GM21825 (cell line): ENCODE data around the gene LRRC63.
A peak's percentile ranks its signal among the peaks of the same experiment; 100 is the strongest.
"Not testable (repeated sequence)": the region's sequence is repeated elsewhere in the genome, so short reads cannot be mapped to it uniquely, and the experiment has no call there.

Source experiments
- ATAC-seq: cut with Tn5 transposase; IDR thresholded peaks from one replicate; pipeline ENCODE4 v1.9.1; 2021; ENCODE audit warnings: mild to moderate bottlenecking, moderate library complexity; ENCODE audit not compliant: unreplicated experiment

Gene LRRC63

DNA sequence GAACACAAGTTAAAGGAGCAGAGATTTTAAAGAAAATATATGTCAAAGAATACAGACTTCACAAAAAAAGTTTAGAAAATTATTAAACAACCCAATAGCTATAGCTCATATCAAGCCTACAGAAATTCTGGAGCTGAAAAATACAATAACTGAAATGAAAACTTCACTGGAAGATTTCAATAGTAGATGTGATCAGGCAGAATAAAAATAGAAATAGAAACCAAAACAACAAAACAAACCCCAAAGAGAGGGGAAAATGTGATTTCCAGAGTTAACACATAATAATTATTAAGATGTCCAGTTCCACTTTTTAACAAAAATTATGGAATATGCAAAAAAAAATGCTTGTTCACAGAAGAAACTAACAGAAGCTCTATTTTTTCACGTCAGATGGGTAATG, 23.6 kb downstream of the LRRC63 start:
- ATAC-seq: no peak

DNA sequence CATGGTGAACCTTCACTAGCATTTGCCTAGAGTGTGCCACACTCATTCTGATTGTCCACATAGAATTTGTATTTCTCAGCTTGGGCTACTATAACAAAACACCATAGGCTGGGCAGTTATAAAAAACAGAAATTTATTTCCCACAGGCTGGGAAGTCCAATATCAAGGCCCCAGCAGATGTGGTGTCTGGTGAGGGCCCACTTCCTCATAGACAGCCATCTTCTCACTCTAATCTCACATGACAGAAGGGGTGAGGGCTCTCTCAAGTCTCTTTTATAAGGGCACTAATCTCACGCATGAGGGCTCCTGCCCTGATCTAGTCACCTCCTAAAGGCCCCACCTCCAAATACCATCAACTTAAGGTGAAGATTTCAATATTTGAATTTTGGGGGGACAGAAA, 53.6 kb downstream of the LRRC63 start:
- no peak for ATAC-seq

DNA sequence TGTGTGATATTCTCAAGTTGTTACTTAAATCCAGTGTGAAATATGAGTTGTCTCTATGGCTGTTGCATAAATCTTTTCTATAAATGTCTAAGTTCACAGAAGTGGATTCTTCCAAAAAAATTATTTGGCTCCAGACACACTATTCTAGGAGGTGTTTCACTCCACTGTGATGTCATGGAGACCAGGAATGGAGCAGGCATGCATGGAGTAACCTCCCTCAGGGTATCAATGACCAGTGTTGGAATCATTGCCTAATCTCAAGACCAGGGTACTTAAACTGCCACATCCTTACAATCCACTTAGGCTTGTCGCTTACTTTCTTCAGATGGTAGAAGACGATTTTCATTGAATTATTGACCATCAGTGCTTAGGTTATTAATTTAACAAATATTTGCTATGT, 55.4 kb downstream of the LRRC63 start:
- no peak for ATAC-seq

DNA sequence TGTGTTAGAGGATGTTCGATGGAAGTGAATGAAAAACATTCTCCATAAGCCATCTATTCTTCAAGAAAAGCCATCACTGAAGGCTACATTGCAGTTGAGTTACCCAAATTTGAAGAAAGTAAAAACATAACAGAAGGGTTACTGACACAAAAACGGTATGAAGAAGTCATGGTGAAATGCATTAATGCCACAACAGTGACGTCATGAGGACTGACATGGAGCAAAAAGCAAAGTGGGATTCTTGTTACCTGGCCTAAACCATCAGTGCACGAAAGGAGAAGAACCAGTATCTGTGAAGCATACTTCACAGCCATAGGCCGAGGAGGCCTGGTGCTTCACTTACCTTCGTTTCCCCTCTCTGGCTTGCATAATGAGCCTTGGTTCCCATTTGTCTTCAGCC, 58.7 kb downstream of the LRRC63 start:
- ATAC-seq: no peak

DNA sequence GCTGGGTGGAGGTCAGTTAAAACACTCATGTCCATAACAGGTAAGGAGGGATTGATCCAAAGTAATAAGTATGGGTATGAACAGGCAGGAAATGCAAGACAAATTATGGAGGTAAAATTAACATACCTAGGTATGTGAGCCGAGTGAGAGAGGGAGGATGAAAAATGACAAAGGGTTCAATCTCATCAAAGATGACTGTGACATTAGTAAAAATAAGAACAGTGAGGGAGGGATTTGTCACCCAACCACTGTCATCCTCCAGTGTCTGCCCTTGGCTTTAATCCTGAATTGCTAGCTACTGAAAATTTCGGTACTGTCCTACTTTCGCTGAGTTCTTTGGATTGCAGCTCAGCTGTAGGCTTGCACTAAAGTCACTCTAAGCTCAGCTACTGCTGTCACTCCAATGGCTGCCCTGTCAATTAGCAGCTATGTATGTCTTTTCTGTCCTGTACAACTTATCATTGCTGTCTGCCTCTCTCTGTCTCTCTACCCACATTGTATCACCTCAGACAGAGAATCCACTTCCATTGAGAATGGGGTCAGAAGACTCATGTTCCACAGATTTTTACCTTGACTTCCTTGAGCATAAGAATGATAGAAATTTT, 62.5 kb downstream of the LRRC63 start:
- no peak for ATAC-seq

DNA sequence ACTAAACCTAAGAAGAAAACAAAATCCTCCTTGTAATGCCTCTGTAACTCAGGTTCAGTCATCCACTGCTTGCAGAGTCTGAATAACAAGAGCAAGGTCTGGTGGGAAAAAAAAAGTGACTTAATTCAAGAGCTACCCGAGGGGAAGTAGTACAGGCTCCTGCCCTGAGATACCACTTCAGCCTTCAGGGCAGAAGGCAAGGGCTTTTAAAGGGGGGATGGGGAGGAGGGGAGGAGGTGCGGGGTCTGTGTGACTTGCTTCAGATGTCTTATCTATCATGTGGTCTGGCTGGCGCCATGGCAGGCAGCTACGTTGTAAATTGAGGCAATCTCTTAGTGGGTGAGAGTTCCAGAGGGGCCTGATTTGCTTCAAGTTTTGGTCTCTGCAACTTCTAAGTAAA, 66.7 kb downstream of the LRRC63 start:
- ATAC-seq: no peak

DNA sequence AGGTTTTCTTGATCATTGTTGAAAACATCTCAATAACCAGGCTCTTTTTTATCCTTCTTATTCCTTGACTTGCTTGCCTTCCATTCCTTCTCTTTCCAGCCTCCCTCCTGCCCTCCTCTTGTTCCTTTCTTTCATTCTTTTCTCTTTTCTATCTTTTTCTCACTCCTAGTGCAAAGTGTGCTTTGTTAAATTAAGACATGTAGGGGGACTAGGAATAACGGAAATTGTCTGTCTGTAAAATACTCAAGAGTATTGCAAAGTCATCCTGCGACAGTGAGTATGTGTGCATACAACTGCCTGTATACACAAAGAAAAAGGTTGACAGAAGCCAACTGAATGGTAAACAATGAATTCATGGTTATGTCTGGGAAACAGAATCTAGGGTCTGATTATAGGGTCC, 70.1 kb downstream of the LRRC63 start:
- ATAC-seq: no peak

DNA sequence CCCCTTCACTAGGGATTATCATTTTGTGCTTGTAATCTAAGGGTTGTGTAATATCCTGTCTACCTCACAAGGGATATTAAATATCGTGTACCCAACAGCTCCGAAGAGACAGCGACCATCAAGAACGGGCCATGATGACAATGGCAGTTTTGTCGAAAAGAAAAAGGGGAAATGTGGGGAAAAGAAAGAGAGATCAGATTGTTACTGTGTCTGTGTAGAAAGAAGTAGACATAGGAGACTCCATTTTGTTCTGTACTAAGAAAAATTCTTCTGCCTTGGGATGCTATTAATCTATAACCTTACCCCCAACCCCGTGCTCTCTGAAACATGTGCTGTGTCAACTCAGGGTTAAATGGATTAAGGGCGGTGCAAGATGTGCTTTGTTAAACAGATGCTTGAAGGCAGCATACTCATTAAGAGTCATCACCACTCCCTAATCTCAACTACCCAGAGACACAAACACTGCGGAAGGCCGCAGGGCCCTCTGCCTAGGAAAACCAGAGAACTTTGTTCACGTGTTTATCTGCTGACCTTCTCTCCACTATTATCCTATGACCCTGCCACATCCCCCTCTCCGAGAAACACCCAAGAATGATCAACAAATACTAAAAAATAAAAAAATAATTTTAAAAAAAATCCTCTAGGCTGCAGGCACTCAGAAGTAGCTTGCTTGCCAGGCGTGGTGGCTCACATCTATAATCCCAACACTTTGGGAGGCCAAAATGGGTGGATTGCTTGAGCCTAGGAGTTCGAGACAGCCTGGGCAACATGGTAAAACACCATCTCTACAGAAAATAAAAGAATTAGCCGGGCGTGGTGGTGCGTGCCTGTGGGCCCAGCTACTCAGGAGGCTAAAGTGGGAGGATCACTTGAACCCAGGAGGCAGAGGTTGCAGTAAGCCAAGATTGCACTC, 72.4 kb downstream of the LRRC63 start:
- not testable (repeated sequence) for ATAC-seq

DNA sequence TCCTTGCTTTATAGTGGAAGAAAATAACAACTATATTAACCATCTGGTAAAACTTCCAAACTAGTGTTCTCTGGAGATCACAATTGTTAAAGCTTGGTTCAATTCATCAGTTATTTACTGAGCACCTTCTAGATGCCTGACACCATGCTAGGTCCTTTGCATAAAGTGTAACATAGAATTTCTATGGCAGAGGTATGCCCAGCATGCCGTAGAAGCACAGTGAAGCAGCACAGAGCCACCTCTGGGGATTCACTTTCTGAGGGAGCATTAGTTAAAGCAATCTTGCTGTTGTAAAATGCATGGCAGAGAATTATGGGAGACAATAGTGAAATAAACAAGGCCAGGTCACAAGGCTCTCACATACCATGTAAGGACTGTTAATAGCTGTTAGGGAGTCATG, 75.2 kb downstream of the LRRC63 start:
- ATAC-seq: no peak

DNA sequence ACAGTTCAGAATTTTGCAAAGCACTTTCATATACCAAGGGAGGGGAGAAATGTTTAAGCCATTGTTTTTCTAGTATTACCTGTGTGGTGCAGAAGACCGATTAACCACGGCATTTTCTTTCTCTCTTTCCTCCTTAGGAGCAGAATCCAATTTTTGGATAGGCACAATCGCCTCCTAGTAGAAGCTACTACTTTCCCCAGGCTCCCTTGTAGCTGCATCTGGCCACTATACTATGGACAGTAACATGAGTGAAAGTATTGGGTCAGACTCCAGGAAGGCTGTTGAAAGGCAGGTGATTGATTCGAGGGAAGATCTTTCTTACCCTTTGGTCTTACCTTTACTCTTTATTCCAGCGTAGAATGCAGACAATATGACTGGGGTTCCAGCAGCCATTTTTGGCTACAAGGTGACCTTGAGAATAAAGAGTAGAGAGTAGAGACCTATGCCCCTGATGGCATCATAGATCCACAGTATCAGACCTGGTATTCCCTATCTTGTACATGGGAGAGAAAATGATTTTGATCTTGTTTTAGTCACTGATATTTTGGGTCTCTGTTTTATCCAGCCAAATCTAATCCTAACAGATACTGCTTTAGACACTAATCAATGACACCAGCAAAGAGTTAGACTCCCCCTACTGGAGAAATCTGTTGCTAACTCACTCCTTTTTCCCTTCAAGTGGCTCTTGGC, 77.0 kb downstream of the LRRC63 start:
- no peak for ATAC-seq

DNA sequence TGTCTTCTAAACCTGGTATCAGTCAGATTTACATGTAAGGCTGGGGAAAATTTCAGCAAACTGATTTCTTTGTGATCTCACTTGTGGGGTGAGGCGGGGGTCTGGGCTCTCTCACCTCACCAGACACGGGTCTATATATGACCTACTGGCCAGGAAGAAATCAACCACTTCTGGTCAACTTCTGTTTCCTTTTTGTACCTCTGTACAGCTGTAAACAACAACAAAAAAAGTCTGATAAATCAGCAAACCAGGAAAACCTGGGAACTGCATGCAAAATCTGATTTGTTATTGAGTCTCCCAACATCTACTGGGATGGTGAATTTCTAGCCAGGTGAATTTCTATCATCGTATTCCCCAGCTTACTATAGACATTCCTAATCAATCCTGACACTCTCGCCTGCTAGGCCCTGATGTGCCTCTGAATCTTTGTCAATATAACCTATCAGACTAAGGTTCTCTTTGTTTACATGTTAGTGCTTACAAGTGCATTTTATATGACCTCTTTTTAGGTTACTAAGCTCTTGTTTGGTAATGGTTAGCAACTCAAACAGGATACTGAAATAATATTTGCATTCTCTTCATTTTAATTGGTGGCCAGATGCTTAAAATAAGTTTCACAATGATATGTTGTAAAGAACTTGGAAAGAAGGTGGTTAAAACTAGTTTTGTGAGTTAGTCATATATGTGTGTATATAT, 77.7 kb downstream of the LRRC63 start:
- ATAC-seq: no peak

DNA sequence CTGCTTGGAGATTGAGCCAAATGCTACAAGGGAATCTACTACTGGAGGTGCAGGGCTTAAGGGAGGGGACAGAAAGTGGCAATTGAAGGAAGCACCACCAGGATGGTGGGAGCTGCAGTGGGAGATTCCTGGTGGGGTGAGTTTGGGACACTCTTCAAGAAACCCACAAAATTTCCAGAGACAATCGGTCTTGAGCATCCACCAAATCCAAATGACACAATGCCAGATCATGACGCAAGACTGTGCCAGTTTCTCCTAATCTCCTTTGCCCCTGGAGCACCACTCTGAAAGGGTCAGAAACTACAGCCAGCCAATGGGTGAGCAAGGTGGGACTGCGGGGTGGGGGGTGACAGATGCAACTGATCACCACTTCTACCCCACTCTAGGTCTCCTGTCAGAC, 78.7 kb downstream of the LRRC63 start:
- ATAC-seq: no peak

DNA sequence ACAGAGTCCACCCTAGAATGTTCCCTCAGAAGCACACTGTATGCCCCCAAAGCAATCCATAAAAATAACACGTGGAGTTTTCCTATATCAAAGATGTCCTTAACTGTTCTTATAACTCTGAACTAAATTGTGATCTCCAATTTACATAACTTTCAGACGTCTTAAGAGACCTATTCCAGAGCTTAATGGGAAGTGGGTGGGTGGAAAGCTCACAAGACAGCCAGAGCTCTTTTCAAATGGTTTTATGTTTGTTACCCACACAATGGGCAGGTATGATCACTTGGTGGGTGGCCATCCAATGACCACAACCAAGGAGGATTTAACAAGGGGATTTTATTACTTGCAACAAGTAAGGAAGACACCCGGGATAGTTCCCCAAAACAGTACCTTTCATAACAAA, 81.7 kb downstream of the LRRC63 start:
- ATAC-seq: no peak

DNA sequence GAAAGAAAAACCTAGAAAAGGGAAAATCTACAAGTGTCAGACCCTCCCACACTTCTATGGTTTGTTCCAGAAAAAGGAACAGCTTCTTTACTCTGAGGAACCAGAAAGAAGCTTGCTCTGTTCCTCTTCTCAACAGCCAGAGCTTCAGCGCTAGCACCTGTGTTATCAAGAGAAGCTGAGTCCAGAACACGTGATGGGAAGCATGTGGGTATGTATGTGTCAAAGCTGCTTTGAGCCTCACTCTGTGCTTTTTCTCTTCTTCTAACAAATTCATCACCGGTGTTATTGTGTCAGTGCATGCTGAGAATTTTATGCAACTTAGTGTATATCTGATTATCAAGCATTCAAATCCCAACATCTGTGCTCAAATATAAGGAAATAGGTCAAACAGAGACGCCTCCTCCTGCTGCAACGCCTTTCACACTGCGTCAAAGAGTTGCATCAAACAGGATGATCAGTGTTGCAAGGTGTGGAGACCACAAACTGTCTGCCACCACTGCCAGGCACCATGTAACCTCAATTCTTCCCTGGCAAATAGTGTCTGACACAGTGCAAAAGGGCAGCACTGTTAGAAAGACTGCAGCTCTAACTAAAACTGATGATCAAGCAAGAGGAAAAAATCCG, 83.9 kb downstream of the LRRC63 start:
- peak; percentile 71 for ATAC-seq

DNA sequence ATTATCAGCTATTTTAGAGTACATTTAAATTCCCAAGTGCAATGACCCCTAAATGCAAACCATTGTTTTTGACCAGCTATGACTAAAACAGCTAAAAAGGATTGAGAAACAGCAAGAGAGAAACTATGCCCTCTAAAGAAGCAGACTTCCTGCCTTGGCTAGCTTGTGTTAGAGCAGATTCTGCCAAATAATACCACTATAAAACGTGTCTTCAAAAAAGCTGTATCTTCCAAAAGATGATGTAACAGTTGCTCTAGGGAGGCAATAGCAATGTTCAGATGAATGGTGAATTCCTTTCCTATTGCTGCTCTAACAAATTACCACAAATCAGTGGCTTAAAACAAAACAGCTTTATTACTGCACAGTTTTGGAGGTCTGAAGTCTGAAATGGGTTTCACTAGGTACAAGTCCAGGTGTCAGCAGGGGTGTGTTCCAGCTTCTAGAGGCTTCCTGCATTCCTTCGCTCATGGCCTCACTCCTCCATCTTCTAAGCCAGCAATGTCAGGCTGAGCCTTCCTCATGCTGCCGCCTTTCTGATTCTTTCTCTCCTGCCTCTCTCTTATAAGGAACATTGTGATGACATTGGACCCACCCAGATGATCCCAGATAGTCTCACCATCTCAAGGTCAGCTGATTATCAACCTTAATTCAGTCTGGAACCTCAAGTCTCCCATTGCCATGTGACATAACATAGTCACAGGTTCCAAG, 84.5 kb downstream of the LRRC63 start:
- peak; percentile 38 for ATAC-seq

DNA sequence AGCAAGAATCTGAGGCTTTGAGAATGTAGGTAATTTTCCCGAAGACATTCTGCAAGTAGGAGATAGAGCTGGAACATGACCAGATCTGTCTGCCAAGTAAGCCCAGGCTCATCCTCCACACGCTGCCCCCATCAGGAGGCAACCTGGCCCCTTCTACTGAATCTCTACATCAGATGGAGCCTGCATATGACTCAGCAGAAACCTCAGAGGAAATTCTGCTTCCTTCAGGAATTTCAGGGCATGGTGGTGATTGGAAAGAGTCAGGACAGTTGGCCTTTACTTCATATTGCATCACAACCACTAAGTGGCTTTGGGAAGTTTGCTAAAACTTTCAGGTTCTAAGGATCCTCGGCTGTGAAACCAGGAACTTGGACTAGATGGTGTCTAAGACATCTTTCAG, 85.2 kb downstream of the LRRC63 start:
- ATAC-seq: no peak

DNA sequence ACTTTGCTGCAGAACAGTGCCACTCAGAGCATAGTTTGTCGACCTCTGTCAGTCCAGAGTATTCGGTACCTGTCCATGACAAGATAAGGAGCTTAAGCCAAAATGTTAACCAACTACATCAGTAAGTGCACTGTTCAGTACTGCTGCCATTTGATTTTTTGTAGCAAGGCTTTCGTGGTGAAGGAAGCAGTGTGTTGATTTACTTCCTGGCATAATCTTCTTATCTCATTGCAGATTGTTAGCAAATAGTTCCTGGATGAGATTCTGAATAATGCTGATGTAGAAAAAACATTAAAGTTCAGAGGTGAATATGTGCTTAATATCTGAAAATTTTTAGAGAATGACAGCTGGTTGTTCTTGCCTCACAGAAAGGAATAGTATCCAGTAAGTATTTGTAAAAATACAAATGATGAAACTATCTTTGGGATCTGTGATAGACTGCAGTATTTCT, 85.7 kb downstream of the LRRC63 start:
- ATAC-seq: no peak

DNA sequence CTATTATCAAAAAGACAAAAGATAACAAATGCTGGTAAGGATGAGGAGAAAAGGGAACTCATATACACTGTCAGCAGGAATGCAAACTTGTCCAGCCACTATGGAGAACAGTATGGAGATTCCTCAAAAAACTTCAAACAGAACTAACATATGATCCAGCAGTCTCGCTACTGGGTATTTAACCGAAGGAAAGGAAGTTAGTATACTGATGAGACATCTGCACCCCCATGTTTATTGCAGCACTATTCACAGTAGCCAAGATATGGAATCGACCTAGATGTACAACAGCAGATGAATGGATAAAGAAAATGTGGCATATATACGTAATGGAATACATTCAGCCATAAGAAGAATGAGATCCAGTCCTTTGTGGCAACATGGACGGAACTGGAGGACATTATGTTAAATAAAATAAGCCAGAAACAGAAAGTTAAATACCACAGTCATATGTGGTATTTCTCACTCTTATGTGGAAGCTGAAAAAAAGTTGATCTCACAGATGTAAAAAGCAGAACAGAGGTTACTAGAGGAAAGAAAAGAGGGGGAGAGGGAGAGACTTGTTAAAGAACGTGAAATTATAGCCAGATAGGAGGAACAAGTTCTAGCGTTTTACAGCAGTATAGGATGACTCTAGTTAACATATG, 92.1 kb downstream of the LRRC63 start:
- no peak for ATAC-seq

DNA sequence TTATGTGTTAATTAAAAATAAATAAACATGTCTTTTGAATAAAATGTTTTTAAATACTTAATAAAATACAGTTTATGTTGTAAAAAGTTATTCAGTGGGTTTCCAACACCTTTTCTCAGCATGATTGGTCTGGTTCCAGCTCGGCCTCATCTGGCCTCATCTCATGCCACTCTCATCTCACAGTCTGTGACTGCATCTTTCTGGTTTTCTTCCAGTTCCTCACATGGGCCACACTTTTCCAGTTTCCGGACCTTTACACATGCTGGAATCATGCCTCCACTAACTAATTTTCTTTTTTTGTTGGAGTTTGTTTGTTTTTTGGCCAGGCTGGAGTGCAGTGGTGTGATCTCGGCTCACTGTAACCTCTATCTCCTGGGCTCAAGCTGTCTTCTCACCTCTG, 92.8 kb downstream of the LRRC63 start:
- ATAC-seq: no peak

DNA sequence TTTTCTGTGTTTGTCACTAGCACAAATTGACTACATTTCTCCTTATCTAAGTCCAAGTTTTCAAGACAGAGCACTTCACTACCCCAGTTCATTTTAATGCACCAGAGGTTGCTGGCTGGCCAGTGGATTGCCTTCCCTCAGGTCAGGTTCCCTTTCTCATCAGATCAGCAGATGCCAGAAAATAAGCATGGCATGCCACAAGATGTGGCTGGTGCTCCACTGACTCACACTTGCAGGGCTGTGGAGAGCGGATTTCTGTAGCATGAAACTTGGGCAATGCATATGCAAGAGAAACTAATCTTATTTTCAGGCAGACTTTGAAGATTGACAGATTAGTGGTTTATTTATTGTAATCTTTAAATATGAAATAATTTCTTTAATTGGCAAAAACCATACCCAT, 95.8 kb downstream of the LRRC63 start:
- no peak for ATAC-seq
